GM12872 (cell line): ENCODE data around the gene MEF2A.

Source experiments
- TF ChIP-seq, protein P1 (sequence below): IDR thresholded peaks from 3 replicates; pipeline ENCODE4 v1.5.1; 2011; ENCODE audit warnings: low read depth, mild to moderate bottlenecking, low read length, moderate library complexity; ENCODE audit not compliant: insufficient read depth

The MEF2A gene

DNA sequence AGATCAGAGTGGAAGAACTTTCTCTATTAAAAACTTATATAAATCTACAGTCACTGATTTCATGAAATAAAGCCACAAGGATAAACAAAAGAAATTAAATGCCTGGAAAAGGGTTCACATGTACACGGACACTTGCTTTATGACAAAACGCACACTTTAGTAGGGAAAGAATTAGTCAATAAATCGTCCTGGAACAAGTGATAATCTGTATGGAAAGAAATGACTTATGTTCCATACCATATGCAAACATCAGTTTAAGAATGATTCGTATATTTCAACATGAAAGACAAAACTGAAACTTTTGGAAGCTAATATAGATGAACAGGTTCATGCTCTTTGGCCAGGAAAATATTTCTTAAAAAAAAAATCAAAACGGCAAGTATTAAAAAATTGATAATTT is 40.2 kb downstream of the MEF2A start:
- TF ChIP-seq, protein P1, sequence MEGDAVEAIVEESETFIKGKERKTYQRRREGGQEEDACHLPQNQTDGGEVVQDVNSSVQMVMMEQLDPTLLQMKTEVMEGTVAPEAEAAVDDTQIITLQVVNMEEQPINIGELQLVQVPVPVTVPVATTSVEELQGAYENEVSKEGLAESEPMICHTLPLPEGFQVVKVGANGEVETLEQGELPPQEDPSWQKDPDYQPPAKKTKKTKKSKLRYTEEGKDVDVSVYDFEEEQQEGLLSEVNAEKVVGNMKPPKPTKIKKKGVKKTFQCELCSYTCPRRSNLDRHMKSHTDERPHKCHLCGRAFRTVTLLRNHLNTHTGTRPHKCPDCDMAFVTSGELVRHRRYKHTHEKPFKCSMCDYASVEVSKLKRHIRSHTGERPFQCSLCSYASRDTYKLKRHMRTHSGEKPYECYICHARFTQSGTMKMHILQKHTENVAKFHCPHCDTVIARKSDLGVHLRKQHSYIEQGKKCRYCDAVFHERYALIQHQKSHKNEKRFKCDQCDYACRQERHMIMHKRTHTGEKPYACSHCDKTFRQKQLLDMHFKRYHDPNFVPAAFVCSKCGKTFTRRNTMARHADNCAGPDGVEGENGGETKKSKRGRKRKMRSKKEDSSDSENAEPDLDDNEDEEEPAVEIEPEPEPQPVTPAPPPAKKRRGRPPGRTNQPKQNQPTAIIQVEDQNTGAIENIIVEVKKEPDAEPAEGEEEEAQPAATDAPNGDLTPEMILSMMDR: no peak

DNA sequence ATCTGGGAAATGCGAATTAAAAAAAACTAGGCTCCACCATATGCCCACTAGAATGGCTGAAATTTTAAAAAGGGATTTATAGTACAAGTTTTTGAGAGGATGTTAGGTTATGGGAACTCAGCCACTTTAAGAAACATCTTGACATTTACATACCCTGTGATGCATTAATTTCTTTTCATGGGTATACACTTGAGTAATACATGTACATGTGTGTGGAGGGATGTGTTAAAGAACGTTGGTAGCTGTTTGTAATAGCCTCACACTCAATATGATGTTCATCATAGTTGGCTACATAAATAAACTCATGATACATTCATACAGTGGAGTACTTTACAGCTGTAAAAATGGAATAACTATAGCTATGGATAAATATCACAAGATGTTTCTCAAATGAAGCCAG is 40.9 kb downstream of the MEF2A start:
- TF ChIP-seq, protein P1: no peak

- TF ChIP-seq, protein P1: no peak
These were observed 47.7 kb downstream of the MEF2A start for GRCh38 chr15:99613481-99613880.

- TF ChIP-seq, protein P1: no peak
These were observed 48.3 kb downstream of the MEF2A start for GRCh38 chr15:99613887-99614647.

DNA sequence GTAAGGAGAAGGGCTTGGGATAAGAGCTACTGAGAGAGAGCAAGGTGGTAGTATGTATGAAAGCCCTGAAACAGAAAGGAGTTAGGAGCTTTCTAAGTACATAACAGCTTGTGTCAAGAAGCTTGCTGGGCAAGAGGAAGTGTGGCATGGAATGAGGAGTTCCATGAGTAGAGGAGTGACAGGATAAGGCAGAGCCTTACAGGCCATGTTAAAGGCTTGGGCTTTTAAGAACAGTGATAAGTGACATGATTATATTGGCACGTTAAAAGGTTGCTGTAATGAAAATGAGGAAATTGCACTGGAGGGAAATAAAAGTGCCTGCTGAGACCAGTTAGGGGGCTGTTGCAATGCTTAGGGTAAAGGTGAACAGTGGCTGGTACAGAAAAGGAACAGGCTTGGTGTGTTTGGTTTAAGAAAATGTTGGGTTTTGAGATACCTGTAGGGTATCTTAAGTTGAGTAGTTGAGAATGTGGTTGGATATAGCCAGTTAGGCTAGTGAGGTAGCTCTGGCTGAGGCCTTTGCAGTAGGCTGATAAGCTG is 49.0 kb downstream of the MEF2A start:
- TF ChIP-seq, protein P1: no peak

- TF ChIP-seq, protein P1: no peak
These were observed 49.7 kb downstream of the MEF2A start for GRCh38 chr15:99615460-99615859.

GRCh38 chr15:99616129-99616528 is 50.3 kb downstream of the MEF2A start:
- TF ChIP-seq, protein P1: no peak
